ENCODE measurements around the gene RPN2.
A peak's percentile ranks its signal among the peaks of the same experiment; 100 is the strongest.
"Not testable (repeated sequence)": the region's sequence is repeated elsewhere in the genome, so short reads cannot be mapped to it uniquely, and the experiment has no call there.

RPN2 gene

DNA sequence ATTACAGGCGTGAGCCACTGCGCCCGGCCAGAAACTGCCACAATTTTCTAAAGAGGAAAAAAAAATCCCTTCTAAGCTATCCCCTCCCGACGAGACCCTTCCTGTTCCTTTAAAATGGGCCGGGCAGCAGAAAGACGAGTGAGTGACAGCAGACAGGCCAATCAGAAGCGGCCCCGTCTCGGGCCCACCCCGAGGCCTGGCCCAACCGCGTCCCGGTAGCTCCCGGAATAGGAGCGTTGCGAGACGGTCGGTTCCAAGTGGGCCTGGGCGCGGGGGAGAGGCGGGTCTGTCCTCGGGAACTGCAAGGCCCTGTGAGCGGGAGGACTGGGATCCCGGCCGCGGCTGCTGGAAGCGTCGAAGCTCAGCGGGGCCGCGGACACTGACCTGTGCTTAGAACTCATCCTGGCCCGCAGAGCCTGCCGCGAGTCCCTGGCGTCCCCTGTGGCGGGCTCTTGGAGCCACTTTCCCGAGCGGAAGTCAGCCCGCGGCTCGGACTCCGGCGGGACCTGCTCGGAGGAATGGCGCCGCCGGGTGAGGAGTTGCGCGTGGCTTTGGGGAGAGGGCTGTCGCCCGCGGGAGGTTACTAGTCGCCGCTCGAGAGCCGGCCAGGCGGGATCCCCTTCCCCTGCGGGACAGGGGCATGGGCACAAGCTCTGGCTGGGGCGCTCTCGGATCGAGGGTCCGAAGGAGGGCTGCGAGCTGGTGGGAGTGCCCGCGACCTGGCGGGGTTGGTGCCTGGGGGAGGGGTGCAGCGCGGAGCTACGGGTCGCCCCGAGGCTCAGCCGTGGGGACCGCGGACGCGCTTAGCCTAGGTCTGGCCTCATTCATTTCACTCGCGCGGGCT lies at the start of gene RPN2, which contains the start of gene MROH8:
RPN2 (plus strand) TSS at position 492 of the 844 bp plus-strand sequence; CDS start at position 519, 27 bp downstream.
MROH8 (minus strand) TSS at position 710 of the 844 bp plus-strand sequence.
- peak; percentile 89 for DNase-seq (ENCODE audit: low read depth, low spot score)

DNA sequence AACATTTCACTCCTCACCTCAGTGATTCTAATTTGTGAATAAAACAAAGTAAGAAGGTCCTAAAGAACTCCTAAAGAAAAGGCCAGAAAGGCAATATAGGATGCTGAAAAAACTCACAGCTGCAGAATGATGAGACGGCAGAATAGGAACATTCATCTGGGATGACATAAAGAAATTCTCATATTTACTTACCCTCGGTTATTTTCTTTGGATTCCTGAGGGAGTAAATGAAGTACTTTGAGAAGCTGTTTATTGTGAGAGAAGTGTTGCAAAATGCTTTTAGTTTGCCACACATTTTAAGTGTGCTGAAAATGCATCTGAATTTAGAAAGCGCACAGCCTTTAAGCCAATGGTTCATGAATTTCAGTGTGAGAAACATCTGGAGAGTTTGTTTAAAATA lies 47.6 kb upstream of the RPN2 start:
- no peak for DNase-seq (ENCODE audit: low read depth, low spot score)

DNA sequence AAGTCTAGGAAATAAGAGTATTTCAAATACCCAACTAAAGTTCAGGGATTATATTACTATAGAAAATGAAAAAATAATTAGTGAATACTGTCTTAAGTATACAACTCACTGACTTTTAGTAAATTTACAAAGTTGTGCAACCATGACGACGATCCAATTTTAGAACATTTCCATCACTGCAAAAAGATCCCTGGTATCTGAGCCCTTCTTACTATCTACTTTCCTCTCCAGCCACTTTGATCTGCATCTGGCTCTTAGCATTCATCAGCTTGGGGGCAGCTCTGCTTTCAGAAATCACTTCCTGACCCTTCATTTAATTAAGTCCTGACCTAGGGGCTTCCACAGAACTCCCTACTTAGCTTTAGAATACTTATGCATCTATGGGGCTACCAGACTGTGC lies 45.2 kb upstream of the RPN2 start:
- DNase-seq (ENCODE audit: low read depth, low spot score): no peak

DNA sequence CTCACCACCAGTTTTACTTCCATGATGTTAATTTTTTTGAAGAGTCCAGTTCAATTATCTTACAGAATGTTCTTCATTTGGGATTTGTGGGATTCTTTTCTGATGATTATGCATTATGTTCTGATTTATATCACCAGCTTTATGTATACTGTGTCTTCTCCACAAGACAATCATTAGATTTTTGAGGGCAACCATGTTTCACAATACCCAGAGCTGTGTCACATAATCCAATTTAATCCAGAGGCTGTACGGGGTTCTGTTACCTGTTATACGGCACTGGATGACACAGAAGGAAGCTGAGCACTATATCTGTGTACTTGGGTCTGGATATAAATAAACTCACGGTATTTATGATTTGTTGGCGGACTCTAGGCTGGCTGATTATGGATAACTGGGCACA lies 41.6 kb upstream of the RPN2 start:
- no peak for DNase-seq (ENCODE audit: low read depth, low spot score)

DNA sequence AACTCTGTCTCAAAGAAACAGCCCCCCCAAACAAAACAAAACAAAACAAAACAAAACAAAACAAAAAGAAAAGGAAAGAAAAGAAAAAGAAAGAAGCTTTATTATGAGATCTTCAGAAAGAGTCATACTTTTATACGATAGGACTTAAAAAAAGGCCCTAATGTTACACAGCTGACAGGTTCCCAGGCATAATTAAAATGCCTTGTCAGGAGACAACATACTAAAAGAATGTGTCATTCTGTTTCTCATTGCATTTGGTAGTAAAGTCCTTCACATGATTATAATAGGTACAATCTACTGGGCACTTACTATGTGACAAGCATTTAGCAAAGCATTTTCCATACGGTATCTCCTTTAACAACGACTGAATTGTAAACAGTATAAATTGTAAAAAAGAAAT lies 36.4 kb upstream of the RPN2 start:
- no peak for DNase-seq (ENCODE audit: low read depth, low spot score)

DNA sequence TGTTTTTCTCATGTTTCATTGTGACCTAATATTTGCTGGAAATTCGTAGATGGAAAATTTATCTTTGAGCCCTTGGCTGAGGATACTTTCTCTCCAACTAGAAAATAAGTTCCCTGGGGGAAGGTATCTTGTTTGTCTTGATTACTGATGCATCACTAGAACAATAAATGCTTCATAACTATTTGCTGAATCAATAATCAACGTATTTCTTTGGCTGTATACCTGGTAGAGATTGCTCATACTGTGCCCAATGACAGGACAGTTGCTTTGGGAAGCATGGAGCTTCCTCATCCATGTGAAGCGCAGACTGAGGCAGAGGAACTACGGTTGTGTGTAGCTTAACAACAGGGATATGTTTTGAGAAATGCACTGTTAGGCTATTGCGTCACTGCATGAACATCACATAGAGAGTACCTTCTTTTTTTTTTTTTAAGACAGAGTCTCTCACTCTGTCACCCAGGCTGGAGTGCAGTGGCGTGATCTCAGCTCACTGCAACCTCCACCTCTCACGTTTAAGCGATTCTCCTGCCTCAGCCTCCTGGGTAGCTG lies 34.2 kb upstream of the RPN2 start:
- no peak for DNase-seq (ENCODE audit: low read depth, low spot score)

DNA sequence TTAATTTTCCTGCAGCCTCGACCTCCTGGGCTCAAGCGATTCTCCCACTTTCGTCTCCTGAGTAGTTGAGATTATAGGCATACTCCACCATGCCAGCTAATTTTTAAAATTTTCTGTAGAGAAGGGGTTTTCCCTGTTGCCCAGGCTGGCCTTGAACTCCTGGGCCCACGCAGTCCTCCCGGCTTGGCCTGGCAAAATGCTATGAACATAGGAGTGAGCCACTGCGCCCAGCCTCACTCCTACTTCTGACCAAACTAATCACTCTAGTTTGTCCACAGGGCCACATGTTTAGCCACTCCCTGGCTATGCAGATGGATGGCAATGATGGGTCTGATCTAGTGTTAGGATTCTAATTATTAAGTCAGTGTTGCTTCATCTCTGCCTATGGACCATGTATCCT lies 31.9 kb upstream of the RPN2 start:
- DNase-seq (ENCODE audit: low read depth, low spot score): no peak

DNA sequence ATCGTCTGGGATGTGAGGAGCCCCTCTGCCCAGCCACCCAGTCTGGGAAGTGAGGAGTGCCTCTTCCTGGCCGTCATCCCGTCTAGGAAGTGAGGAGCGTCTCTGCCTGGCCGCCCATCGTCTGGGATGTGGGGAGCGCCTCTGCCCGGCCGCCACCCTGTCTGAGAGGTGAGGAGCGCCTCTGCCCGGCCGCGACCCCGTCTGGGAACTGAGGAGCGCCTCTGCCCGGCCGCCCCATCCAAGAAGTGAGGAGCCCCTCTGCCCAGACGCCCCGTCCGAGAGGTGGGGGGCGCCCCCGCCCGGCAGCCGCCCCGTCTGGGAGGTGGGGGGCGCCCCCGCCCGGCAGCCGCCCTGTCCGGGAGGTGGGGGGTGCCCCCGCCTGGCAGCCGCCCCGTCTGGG lies 28.3 kb upstream of the RPN2 start:
- DNase-seq (ENCODE audit: low read depth, low spot score): not testable (repeated sequence)

DNA sequence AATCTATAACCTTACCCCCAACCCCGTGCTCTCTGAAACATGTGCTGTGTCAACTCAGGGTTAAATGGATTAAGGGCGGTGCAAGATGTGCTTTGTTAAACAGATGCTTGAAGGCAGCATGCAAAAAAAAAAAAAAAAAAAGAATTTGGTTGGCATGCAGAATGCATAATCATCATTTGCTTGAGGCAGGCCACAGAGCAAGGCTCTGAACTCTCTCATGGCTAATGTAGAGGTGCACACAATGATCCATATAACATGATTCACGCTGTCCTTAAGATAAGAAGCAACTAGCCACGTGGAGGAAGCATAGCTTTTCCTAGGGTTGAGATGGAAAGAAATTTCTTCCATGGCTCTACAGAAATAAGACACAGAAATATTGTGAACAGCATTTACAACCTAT lies 27.6 kb upstream of the RPN2 start:
- DNase-seq (ENCODE audit: low read depth, low spot score): no peak

DNA sequence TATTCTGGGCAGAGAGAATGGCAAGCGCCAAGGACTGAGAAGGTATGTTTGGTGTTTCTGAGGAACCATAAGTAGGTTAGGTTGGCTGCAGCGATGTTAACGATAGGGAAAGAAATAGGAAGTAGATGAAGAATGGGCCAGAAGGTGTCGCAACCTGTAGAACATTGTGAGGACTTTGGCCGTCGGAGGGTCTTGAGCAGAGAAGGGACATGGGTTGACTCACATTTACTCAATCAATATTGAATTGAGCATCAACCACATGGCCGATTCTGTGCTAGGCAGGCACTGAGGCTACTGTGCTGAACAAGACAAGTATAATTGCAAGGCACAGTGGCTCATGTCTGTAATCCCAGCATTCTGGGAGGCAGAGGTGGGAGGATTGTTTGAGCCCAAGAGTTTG lies 26.8 kb upstream of the RPN2 start:
- no peak for DNase-seq (ENCODE audit: low read depth, low spot score)

DNA sequence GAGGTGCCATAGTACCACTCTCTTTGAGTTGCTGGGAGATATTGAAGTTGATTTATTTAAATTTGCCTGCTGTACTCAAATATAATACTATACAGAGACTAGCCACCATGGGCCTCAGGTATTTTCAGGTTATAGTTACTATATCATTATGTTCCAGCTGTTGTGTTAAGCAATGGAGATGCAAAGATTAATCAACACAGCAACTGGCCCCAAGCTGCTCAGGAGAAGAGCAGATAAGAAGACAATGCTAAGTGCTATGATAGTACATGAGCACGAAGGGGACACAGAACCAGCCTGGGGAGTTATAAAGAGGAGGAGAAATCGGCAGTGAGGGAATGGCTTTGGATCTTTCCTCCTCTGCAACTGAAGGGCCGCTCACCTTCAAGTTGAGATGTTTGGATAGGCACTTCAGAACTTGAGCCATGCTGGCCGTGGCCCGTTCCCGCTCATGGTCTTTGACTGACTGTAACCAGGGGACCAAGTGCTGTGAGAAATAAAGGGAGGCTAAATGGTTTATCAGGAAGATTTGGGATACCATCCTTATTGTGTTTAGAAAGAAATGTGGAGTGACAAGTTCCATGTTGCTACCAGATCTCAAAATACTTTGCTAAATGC lies 24.3 kb upstream of the RPN2 start:
- no peak for DNase-seq (ENCODE audit: low read depth, low spot score)

DNA sequence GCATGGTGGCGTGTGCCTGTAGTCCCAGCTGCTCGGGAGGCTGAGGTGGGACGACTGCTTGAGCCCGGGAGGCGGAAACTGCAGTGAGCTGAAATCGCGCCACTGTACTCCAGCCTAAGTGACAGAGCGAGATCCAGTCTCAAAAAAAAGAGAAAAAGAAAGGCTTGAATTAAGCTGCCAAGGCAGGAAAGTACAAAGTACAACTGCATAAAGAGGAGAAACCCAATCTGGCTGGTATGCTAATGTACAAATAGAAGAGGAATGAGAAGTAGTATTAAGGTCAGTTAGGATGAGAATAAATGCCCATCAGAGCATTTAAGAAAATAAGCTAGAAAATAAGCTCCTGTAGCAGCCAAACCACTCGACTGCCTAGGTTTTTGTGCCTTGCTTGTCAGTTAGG lies 23.1 kb upstream of the RPN2 start:
- DNase-seq (ENCODE audit: low read depth, low spot score): no peak

DNA sequence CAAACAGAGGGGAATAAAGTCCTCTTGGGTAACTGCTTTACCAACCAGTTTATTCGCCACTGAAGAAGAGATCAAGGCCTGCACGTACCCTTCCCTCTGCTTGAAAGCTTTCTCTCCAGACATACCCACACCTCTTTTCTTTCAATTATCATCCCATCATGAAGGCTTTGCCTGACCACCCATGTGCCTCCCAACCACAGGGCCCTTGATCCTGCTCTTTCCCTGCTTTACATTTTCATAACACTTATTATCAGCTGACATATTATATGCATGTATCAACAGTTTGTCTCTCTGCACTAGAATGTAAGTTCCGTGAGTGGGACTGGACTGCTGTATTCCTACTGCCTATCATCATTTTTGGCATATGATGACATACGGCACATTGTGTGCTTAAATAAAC lies 20.9 kb upstream of the RPN2 start:
- no peak for DNase-seq (ENCODE audit: low read depth, low spot score)

DNA sequence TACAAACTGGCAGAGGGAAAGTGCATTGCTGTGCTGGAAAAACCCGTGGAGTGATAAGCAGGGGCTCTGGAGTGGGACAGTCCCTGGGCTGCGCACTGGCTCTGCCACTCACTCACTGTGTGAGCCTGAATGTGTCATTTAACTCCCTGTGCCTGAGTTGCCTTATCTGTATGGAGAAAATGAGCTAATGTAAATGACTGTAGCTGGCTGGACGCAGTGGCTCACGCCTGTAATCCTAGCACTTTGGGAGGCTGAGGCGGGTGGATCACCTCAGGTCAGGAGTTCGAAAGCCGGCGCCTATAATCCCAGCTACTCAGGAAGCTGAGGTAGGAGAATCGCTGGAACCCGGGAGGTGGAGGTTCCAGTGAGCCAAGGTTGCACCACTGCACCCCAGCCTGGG lies 18.4 kb upstream of the RPN2 start:
- no peak for DNase-seq (ENCODE audit: low read depth, low spot score)

DNA sequence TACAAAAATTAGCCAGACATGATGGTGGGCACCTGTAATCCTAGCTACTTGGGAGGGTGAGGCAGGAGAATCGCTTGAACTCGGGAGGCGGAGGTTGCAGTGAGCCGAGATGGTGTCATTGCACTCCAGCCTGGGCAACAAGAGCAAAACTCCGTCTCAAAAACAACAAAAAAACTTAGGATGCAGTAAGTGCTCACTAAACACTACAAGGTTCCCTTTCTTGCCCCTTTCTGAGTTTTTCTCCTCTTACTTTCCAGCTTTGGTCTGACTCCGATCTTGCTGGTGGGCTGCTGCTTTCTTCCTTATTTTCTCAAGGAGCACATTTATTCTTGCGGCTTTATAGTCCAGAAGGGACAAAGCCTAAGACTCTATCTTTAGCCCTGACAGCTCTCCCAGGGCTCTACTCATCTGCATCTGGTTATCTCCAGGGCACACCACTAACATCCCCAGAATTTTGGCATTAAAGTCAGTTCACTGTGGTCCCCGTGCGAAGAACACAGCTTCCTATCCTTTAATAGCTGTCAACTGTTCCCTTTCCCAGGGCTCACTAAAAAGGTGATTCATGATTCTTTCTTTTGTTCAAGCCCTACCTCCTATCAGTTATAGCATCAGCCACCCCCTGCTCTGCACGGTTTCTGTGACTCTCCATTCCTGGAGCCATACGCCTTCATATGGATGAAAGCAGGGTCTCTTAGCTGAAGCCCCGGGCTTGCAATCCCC lies 17.1 kb upstream of the RPN2 start:
- no peak for DNase-seq (ENCODE audit: low read depth, low spot score)

DNA sequence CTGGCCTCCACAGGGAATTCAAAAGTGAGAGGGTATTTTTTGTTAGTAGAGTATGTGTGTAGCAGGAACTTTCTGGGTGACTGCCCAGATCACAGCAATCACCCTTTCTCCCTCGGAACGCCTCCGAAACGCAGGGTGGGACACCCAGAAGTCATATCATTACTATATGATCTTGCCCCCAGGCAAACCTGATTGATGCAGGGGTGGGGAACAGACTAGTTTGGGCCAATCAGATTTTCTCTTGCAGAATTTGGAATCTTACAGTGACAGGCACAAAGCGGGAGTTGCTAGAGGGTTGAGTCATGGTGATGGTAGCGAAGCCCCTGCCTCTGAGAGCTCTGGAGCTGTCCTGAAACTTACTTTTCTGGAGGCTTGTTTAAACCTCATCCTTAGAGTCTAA lies 16.5 kb upstream of the RPN2 start:
- DNase-seq (ENCODE audit: low read depth, low spot score): no peak

DNA sequence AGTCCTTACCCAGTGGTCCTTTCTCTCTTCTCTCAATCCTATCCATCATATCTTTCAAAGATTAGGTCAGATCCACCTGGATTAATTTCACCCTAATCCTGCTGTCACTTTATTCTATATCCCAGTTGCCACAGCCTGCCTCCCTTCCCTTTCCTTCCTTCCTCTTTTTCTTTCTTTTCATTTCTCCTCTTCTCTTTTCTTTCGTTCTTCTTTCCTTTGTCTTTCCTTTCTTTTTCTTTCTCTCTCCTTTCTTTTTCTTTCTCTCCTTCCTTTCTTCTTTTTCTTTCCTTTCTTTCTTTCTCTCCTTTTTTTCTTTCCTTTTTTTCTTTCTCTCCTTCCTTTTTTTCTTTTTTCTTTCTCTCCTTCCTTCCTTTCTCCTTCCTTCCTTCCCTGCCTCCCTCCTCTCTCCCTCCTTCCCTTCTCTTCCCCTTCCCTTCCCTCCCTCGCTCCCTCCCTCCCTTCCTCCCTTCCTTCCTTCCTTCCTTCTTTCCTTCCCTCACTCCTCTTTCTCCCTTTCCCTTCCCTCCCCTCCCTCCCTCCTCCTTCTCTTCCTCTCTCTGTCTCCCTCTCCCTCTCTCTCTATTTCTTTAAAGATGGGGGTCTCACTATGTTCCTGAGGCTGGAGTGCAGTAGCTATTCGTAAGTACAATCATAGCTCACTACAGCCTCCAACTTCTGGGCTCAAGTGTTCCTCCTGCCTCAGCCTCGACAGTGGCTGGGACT lies 15.1 kb upstream of the RPN2 start:
- DNase-seq (ENCODE audit: low read depth, low spot score): no peak

DNA sequence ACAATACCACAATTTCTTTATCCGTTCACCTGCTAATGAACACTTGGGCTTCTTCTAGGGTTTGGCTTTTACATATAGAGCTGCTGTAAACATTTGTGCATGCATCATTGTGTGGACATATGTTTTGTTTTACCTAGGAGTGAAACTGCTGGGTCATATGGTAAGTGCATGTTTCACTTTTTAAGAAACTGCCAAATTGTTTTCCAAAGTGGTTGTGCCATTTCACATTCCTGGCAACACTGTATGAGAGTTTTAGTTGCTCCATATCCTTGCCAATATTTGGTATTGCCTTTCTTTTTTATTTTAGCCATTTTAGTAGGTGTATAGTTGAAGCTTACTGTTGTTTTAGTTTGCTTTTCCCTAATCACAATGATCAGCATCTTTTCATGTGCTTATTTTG lies 14.1 kb upstream of the RPN2 start:
- DNase-seq (ENCODE audit: low read depth, low spot score): no peak

DNA sequence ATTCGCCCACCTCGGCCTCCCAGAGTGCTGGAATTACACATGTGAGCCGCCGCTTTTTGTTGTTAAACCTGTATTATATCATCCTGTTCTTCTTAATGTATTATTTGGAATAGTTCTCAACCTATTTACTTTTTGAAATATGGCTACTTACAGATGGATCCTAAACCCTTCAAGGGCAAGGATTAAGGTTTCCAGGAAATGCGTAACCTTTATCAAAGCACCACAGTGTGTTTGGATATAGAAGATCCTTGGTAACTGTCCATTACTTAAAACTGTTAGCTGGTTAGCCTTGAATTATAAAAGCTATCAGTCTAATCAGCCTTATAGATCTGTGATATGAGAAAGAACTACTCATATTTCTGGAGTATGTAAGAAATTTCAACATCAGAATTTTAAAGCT lies 12.3 kb upstream of the RPN2 start:
- DNase-seq (ENCODE audit: low read depth, low spot score): no peak

DNA sequence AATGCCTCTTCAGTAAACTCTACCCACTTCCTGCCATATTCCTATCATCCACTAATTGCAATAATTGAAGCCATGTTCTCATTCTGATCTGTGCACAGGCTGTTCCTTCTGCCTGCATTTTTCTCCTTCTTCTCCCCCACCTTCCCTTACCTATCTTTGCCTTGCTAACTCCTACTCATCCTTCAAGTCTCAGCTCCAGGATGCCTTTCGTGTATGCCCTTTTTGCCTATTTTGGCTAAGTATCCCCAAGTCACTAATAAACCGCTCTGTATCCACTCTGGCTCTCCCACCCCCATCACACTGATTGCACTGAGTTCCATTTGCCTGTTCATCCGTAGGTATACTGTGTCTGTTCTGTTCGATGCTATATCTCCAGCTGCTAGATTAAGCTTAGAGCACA lies 6.3 kb upstream of the RPN2 start:
- no peak for DNase-seq (ENCODE audit: low read depth, low spot score)

DNA sequence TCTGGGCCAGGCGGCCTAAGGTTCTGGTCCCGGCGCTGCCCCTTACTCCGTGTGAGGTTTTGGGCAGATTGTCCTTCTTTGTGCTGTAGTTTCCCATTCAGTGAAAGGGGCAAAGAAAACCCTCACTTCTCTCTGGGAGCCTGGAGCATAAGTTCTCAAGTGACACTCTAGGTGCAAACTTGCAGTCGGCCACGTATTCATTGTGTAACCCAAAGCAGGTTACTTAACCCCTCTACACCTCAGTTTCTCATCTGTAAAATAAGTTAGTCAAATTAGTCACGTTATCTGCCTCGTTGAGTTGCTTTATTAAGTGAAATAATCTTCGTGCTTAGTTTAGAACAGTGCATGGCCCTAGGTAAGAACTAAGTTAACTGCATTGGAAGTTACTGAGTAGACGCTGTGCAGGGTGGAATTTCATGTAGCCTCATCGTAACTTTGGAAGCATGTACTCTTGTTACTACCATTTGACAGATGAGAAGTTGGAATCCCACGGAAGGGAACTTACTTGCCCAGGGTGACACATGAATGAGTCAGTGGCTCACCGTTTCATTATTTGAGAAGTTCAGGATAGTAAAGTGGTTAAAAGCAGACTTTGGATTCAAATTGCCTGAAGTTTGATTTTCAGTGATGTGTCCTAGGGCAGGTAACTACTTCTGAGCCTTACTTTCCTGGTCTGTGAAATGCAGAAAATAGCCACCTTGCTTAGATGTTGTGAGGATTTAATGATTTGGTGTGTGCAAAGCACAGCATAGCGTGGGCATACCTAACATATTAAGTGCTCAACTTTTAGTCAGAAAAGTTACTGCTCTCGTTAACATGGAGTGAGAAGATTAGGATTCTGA lies 774 bp downstream of the RPN2 start:
- no peak for DNase-seq (ENCODE audit: low read depth, low spot score)
